Lower leg skin (tissue), 4 donors: ENCODE results near the gene EPHB2. TPM values are rescaled to one million over a fixed set of nuclear protein-coding genes. Genes with fewer than 3 reads are reported as not detected.

Source experiments
- DNase-seq, 2 donors: peaks; one replicate each; pipeline ENCODE4 v3.0.0-alpha.2; 2019; ENCODE audit warnings: low spot score in 2 of 2
- H3K4me3 ChIP-seq: fragments of 200-600 bp; sonication (generic); 2 replicates; pipeline ENCODE4 v1.5.1; 2017; ENCODE audit warnings: mild to moderate bottlenecking, low read depth; ENCODE audit not compliant: poor library complexity, severe bottlenecking
- POLR2A ChIP-seq, 2 donors: fragments of 450-650 bp; IDR thresholded peaks; one replicate each; pipeline ENCODE4 v1.6.1; 2016 to 2017; ENCODE audit warnings: antibody characterized with exemption in 2 of 2, mild to moderate bottlenecking in 1 of 2, moderate library complexity in 1 of 2
- WGBS, 2 donors: methylation state at CpG; one replicate each; pipeline ENCODE4 v1.1.5; 2018; 5-methylcytosine and 5-hydroxymethylcytosine counted together
- intact Hi-C: fragments of 100-400 bp; cut with DNase I; formaldehyde crosslinking; loops from one replicate; pipeline ENCODE4 v1.15.0; 2023; ENCODE audit warnings: low total_unique reads
- total RNA-seq, 4 donors: library from RNA; depleted of rRNA; stranded (reverse); fragments of >200 nt; gene quantifications; one replicate each; pipeline ENCODE4 v1.1.0, GENCODE V29; 2016
- TF ChIP-seq, protein P1 (sequence below), 3 donors: fragments of 450-650 bp; IDR thresholded peaks; one replicate each; pipeline ENCODE4 v1.5.1; 2016; ENCODE audit warnings: antibody characterized with exemption in 3 of 3, mild to moderate bottlenecking in 3 of 3, moderate library complexity in 2 of 3

EPHB2 gene
- total RNA-seq, 4 donors from 2014 or later, result 0.57 to 3.1 (median 1.7) TPM

- TF ChIP-seq, protein P1, sequence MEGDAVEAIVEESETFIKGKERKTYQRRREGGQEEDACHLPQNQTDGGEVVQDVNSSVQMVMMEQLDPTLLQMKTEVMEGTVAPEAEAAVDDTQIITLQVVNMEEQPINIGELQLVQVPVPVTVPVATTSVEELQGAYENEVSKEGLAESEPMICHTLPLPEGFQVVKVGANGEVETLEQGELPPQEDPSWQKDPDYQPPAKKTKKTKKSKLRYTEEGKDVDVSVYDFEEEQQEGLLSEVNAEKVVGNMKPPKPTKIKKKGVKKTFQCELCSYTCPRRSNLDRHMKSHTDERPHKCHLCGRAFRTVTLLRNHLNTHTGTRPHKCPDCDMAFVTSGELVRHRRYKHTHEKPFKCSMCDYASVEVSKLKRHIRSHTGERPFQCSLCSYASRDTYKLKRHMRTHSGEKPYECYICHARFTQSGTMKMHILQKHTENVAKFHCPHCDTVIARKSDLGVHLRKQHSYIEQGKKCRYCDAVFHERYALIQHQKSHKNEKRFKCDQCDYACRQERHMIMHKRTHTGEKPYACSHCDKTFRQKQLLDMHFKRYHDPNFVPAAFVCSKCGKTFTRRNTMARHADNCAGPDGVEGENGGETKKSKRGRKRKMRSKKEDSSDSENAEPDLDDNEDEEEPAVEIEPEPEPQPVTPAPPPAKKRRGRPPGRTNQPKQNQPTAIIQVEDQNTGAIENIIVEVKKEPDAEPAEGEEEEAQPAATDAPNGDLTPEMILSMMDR (IDR thresholded peaks at IDR 0.05), result no peak
- TF ChIP-seq POLR2A (IDR thresholded peaks at IDR 0.05), result no peak
- 69 to 75% methylated on average over 13 of the region's 13 CpGs for WGBS, 2 donors
- DNase-seq, result no peak
- no peak overlapping the region for H3K4me3 ChIP-seq
- intact Hi-C loops, result no loop called here
Observed at GRCh38 chr1:22677931-22678896, 32.4 kb upstream of the EPHB2 start.

GRCh38 chr1:22680726-22681125, 29.9 kb upstream of the EPHB2 start:
- WGBS, 2 donors, result 43 to 49% methylated on average over 9 of the region's 9 CpGs
- no peak overlapping the region for H3K4me3 ChIP-seq
- no peak for DNase-seq
- intact Hi-C loops, result no loop called here
- TF ChIP-seq, protein P1 (IDR thresholded peaks at IDR 0.05), result no peak
- TF ChIP-seq POLR2A (IDR thresholded peaks at IDR 0.05), result no peak

DNA sequence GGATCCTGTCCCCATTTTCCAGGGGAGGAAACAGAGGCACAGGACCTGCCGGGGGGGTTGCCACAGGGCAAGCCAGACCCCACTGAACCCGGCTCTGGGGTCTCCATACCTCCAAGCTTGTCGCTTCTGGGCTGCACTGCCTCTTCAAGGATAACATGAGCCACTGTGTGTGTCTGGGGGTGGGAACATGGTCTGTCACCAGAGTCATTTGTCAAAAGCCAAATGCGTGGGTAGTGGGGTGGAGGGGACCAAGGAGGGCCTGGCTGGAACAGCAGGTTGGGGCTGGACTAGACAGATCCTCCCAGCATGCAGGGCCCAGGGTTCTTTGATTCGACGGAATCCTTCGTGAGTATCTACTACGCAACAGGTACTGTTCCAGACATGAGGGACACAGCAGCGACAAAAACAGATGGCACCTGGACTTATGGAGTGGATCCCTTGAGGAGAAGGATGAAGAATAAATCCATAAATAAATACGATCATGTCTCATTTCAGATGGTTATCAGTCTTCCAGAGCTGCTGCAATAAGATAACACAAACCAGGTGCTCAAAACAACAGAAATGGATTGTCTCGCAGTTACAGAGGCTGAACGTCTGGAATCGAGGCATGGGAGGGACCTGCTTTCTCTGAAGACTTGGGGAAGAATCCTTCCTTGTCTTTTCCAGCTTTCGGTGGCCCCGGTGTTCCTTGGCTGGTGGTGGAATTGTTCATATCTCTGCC, 28.9 kb upstream of the EPHB2 start:
- WGBS, 2 donors, result 69 to 73% methylated on average over 15 of the region's 15 CpGs
- DNase-seq, result no peak
- intact Hi-C loops, result no loop called here
- no peak overlapping the region for H3K4me3 ChIP-seq
- TF ChIP-seq, protein P1 (IDR thresholded peaks at IDR 0.05), result no peak
- no peak for TF ChIP-seq POLR2A (IDR thresholded peaks at IDR 0.05)

DNA sequence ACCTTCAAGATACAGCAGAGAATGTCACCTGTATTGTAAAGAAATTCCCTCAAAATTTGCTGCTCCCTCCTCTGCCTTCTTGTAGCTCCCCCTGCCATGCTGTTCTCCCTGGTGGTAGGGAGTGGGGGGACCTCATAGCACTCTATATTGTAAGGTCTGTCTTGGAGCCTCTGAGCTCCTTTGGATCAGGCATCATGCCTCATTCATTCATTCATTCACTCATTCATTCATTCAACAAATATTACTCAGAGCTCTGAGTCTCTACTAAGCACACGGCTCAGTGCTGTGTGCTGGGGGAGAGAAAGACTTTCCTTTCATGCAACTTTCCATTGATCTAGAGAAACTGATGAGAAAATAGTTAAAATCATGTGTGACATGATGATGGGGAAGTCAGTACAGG, 27.1 kb upstream of the EPHB2 start:
- WGBS, 2 donors, result 47 to 65% methylated on average over 1 of the region's 1 CpG
- H3K4me3 ChIP-seq, result no peak overlapping the region
- DNase-seq, result no peak
- intact Hi-C loops, result no loop called here
- TF ChIP-seq, protein P1 (IDR thresholded peaks at IDR 0.05), result no peak
- TF ChIP-seq POLR2A (IDR thresholded peaks at IDR 0.05), result no peak

GRCh38 chr1:22685591-22686059, 25.0 kb upstream of the EPHB2 start:
- no peak overlapping the region for H3K4me3 ChIP-seq
- WGBS, 2 donors, result 43 to 50% methylated on average over 10 of the region's 10 CpGs
- intact Hi-C loops, result no loop called here
- DNase-seq, result no peak
- TF ChIP-seq POLR2A (IDR thresholded peaks at IDR 0.05), result no peak
- TF ChIP-seq, protein P1 (IDR thresholded peaks at IDR 0.05), result no peak
